Pulmonary artery endothelial cell (primary cell): ENCODE results near the gene SAMD10. TPM values are rescaled to one million over a fixed set of nuclear protein-coding genes. Genes with fewer than 3 reads are reported as not detected.
"Not testable (repeated sequence)": the region's sequence is repeated elsewhere in the genome, so short reads cannot be mapped to it uniquely, and the experiment has no call there.

Experiments
- DNase-seq: peaks from one replicate; pipeline ENCODE4 v3.0.0-alpha.2; 2011; ENCODE audit warnings: low read depth, low spot score
- total RNA-seq: library from RNA; depleted of rRNA; stranded (reverse); fragments of >200 nt; gene quantifications from 2 replicates; pipeline ENCODE4 v1.2.3, GENCODE V29; 2014

The SAMD10 gene
- total RNA-seq, 1 donor from 2014 or later, result 2.5 TPM

- DNase-seq, result no peak
These were observed 9.4 kb downstream of the SAMD10 start, which contains the start of gene ZNF512B for GRCh38 chr20:63969838-63970713. TSS of gene ZNF512B (minus strand) at chr20:63969930. CDS start at chr20:63967950, 1,980 bp downstream.

GRCh38 chr20:63968928-63969760 is 10.3 kb downstream of the SAMD10 start:
- DNase-seq, result no peak

GRCh38 chr20:63968136-63968927 is 11.1 kb downstream of the SAMD10 start:
- no peak for DNase-seq

- DNase-seq, result no peak
These were observed 11.9 kb downstream of the SAMD10 start for GRCh38 chr20:63967330-63968135.

- DNase-seq, result no peak
These were observed 12.5 kb downstream of the SAMD10 start for GRCh38 chr20:63966944-63967322.

- no peak for DNase-seq
These were observed 13.1 kb downstream of the SAMD10 start for GRCh38 chr20:63966172-63966943.

GRCh38 chr20:63964412-63964811 is 15.0 kb downstream of the SAMD10 start:
- DNase-seq, result no peak

- DNase-seq, result no peak
These were observed 15.6 kb downstream of the SAMD10 start for GRCh38 chr20:63963784-63964301.

GRCh38 chr20:63963348-63963741 is 16.1 kb downstream of the SAMD10 start:
- DNase-seq, result no peak

GRCh38 chr20:63962426-63963347 is 16.8 kb downstream of the SAMD10 start:
- no peak for DNase-seq

GRCh38 chr20:63961664-63962425 is 17.6 kb downstream of the SAMD10 start:
- no peak for DNase-seq

- not testable (repeated sequence) for DNase-seq
These were observed 18.5 kb downstream of the SAMD10 start for GRCh38 chr20:63960654-63961621.

- no peak for DNase-seq
These were observed 19.8 kb downstream of the SAMD10 start for GRCh38 chr20:63959699-63960075.

GRCh38 chr20:63958964-63959698 is 20.3 kb downstream of the SAMD10 start:
- no peak for DNase-seq

- DNase-seq, result no peak
These were observed 21.0 kb downstream of the SAMD10 start for GRCh38 chr20:63958471-63958870.
